HEK293 (cell line): Measurements from ENCODE around the gene KDM4B.

ENCODE experiments used
- CTCF ChIA-PET: fragments of 350-600 bp; formaldehyde crosslinking; extraction: SDS; loops from one replicate; lab custom pipeline; 2021; ENCODE audit warnings: antibody characterized with exemption; lab: Yijun Ruan, JAX
- POLR2A ChIA-PET: fragments of 300-600 bp; formaldehyde crosslinking; extraction: SDS; loops from one replicate; lab custom pipeline; 2020; ENCODE audit warnings: antibody characterized with exemption, inconsistent platforms; lab: Yijun Ruan, JAX
- H3K27ac ChIP-seq: fragments of 200-500 bp; sonication (Bioruptor generic); 2 replicates; pipeline ENCODE4 v1.5.1; 2014; ENCODE audit warnings: low read depth, low read length, control low read depth, inconsistent platforms; ENCODE audit errors: extremely low read depth
- H3K36me3 ChIP-seq, 2 experiments: fragments of 200-500 bp in 1 of 2; sonication (Bioruptor generic) in 1 of 2; 1 replicate in 1 of 2; 2 replicates in 1 of 2; pipeline ENCODE4 v1.5.1; 2014 to 2017; ENCODE audit warnings: inconsistent platforms in 2 of 2, low read length in 2 of 2; ENCODE audit not compliant: control insufficient read depth in 2 of 2, insufficient read depth in 1 of 2
- H3K4me1 ChIP-seq: fragments of 200-500 bp; sonication (Bioruptor generic); 2 replicates; pipeline ENCODE4 v1.5.1; 2014; ENCODE audit warnings: mild to moderate bottlenecking, low read length, inconsistent platforms; ENCODE audit not compliant: control insufficient read depth, insufficient read depth
- H3K4me3 ChIP-seq: 2 replicates; pipeline ENCODE4 v1.5.1; 2011; ENCODE audit warnings: low read depth, mild to moderate bottlenecking, control low read depth, low read length, moderate library complexity
- H3K9me3 ChIP-seq: fragments of 200-500 bp; sonication (Bioruptor generic); 2 replicates; pipeline ENCODE4 v1.5.1; 2014; ENCODE audit warnings: low read depth, low read length, inconsistent platforms; ENCODE audit not compliant: control insufficient read depth, insufficient read depth
- FEZF1 ChIP-seq: fragments of 450-650 bp; formaldehyde crosslinking; IDR thresholded peaks from 2 replicates; pipeline ENCODE4 v1.5.1; 2016; ENCODE audit warnings: missing biosample characterization, missing genetic modification characterization
- GLIS2 ChIP-seq: fragments of 450-650 bp; formaldehyde crosslinking; IDR thresholded peaks from 2 replicates; pipeline ENCODE4 v1.5.1; 2016; ENCODE audit warnings: missing biosample characterization, missing genetic modification characterization
- IKZF3 ChIP-seq: fragments of 450-650 bp; IDR thresholded peaks from 2 replicates; pipeline ENCODE4 v1.5.0; 2018; ENCODE audit warnings: missing biosample characterization, mild to moderate bottlenecking, missing genetic modification characterization, moderate library complexity
- KLF8 ChIP-seq: fragments of 450-650 bp; formaldehyde crosslinking; IDR thresholded peaks from 2 replicates; pipeline ENCODE4 v1.5.1; 2016; ENCODE audit warnings: missing biosample characterization, missing genetic modification characterization
- MYNN ChIP-seq: fragments of 450-650 bp; formaldehyde crosslinking; IDR thresholded peaks from 2 replicates; pipeline ENCODE4 v1.5.1; 2016; ENCODE audit warnings: missing biosample characterization, missing genetic modification characterization, borderline replicate concordance
- MZF1 ChIP-seq: fragments of 450-650 bp; formaldehyde crosslinking; IDR thresholded peaks from 2 replicates; pipeline ENCODE4 v1.5.1; 2017; ENCODE audit warnings: missing biosample characterization, missing genetic modification characterization, borderline replicate concordance
- ZBTB10 ChIP-seq: fragments of 450-650 bp; formaldehyde crosslinking; IDR thresholded peaks from 2 replicates; pipeline ENCODE4 v1.5.1; 2016; ENCODE audit warnings: missing biosample characterization, missing genetic modification characterization
- ZBTB7A ChIP-seq: fragments of 450-650 bp; formaldehyde crosslinking; IDR thresholded peaks from 2 replicates; pipeline ENCODE4 v1.5.1; 2016; ENCODE audit warnings: low read depth, missing biosample characterization, missing genetic modification characterization
- ZIC2 ChIP-seq: fragments of 450-650 bp; formaldehyde crosslinking; IDR thresholded peaks from 2 replicates; pipeline ENCODE4 v1.5.1; 2016; ENCODE audit warnings: missing biosample characterization, missing genetic modification characterization
- ZNF121 ChIP-seq: fragments of 450-650 bp; formaldehyde crosslinking; IDR thresholded peaks from 2 replicates; pipeline ENCODE4 v1.5.1; 2016; ENCODE audit warnings: missing biosample characterization, missing genetic modification characterization
- ZNF146 ChIP-seq: fragments of 450-650 bp; formaldehyde crosslinking; IDR thresholded peaks from 2 replicates; pipeline ENCODE4 v1.5.1; 2016; ENCODE audit warnings: missing biosample characterization, missing genetic modification characterization
- ZNF18 ChIP-seq: fragments of 450-650 bp; formaldehyde crosslinking; IDR thresholded peaks from 2 replicates; pipeline ENCODE4 v1.5.1; 2016; ENCODE audit warnings: missing biosample characterization, missing genetic modification characterization
- ZNF280C ChIP-seq: fragments of 450-650 bp; formaldehyde crosslinking; IDR thresholded peaks from 2 replicates; pipeline ENCODE4 v1.5.1; 2016; ENCODE audit warnings: missing biosample characterization, missing genetic modification characterization
- ZNF426 ChIP-seq: fragments of 450-650 bp; formaldehyde crosslinking; IDR thresholded peaks from 2 replicates; pipeline ENCODE4 v1.5.1; 2017; ENCODE audit warnings: missing biosample characterization, missing genetic modification characterization, mild to moderate bottlenecking, inconsistent platforms, moderate library complexity
- ZNF510 ChIP-seq: fragments of 450-650 bp; formaldehyde crosslinking; IDR thresholded peaks from 2 replicates; pipeline ENCODE4 v1.5.1; 2018; ENCODE audit warnings: mild to moderate bottlenecking, missing genetic modification characterization, missing biosample characterization; ENCODE audit not compliant: insufficient replicate concordance
- ZNF521 ChIP-seq: fragments of 450-650 bp; formaldehyde crosslinking; IDR thresholded peaks from 2 replicates; pipeline ENCODE4 v1.5.1; 2017; ENCODE audit warnings: missing biosample characterization, mild to moderate bottlenecking, missing genetic modification characterization
- ZNF561 ChIP-seq: fragments of 450-650 bp; IDR thresholded peaks from 2 replicates; pipeline ENCODE4 v1.5.1; 2018; ENCODE audit warnings: missing biosample characterization, missing genetic modification characterization, borderline replicate concordance
- ZNF571 ChIP-seq: fragments of 450-650 bp; formaldehyde crosslinking; IDR thresholded peaks from 2 replicates; pipeline ENCODE4 v1.5.0; 2017; ENCODE audit warnings: missing biosample characterization, missing genetic modification characterization
- ZNF585B ChIP-seq: fragments of 450-650 bp; formaldehyde crosslinking; IDR thresholded peaks from 2 replicates; pipeline ENCODE4 v1.5.1; 2016; ENCODE audit warnings: missing biosample characterization, missing genetic modification characterization
- ZNF600 ChIP-seq: fragments of 450-650 bp; formaldehyde crosslinking; IDR thresholded peaks from 2 replicates; pipeline ENCODE4 v1.5.1; 2016; ENCODE audit warnings: missing biosample characterization, missing genetic modification characterization
- ZNF621 ChIP-seq: fragments of 450-650 bp; formaldehyde crosslinking; IDR thresholded peaks from 2 replicates; pipeline ENCODE4 v1.5.1; 2017; ENCODE audit warnings: missing biosample characterization, missing genetic modification characterization
- ZNF623 ChIP-seq: fragments of 450-650 bp; formaldehyde crosslinking; IDR thresholded peaks from 2 replicates; pipeline ENCODE4 v1.5.1; 2016; ENCODE audit warnings: missing biosample characterization, missing genetic modification characterization
- ZNF654 ChIP-seq: fragments of 450-650 bp; formaldehyde crosslinking; IDR thresholded peaks from 2 replicates; pipeline ENCODE4 v1.5.1; 2016; ENCODE audit warnings: low read depth, missing biosample characterization, missing genetic modification characterization
- ZNF768 ChIP-seq: fragments of 450-650 bp; formaldehyde crosslinking; IDR thresholded peaks from 2 replicates; pipeline ENCODE4 v1.5.1; 2018; ENCODE audit warnings: missing biosample characterization, mild to moderate bottlenecking, missing genetic modification characterization
- ZXDB ChIP-seq: fragments of 450-650 bp; formaldehyde crosslinking; IDR thresholded peaks from 2 replicates; pipeline ENCODE4 v1.5.1; 2016; ENCODE audit warnings: missing biosample characterization, missing genetic modification characterization

The KDM4B gene

GRCh38 chr19:5035793-5036697 lies 67.1 kb downstream of the KDM4B start (continued):
- TF ChIP-seq ZBTB10 (tag by site-specific recombination) = no peak
- TF ChIP-seq ZNF18 = no peak
- peak; percentile 52 for TF ChIP-seq GLIS2 (tag by site-specific recombination)
- no peak for TF ChIP-seq ZNF585B (tag by site-specific recombination)
- no peak for TF ChIP-seq ZNF621 (tag by site-specific recombination)
- no peak for TF ChIP-seq MZF1 (tag by site-specific recombination)
- TF ChIP-seq ZNF571 (tag by site-specific recombination) = no peak
- no peak for TF ChIP-seq ZNF280C (tag by site-specific recombination)

GRCh38 chr19:5036698-5037563 lies 68.0 kb downstream of the KDM4B start:
- TF ChIP-seq ZNF146 (tag by site-specific recombination) (no peak), IKZF3 (0 out of 2 replicates have a peak, but pooled peaks have one; percentile 9), ZNF426 (tag by site-specific recombination) (no peak), FEZF1 (tag by site-specific recombination) (peak; percentile 24; the same call in 1 of the 2 replicates), ZIC2 (tag by site-specific recombination) (peak; percentile 29; the same call in 1 of the 2 replicates)
- ChIA-PET POLR2A (interaction anchor here (0.6 to 1.2 kb wide), 2 partner anchors 68 kb away, joined by 3 read pairs; partner anchors contain the start of gene KDM4B), CTCF (interaction anchor here (0.5 to 1.2 kb wide), 6 partner anchors 10 to 229 kb away, joined by 3 read pairs; no protein-coding TSS in a partner anchor)
- Histone ChIP-seq H3K27ac (no peak overlapping the region), H3K36me3 (peaks cover 3 to 53% of the 10 kb centered on the region in 2 experiments; a peak in 2 of 3 replicates), H3K4me3 (no peak overlapping the region), H3K4me1 (no peaks in the 10 kb centered on the region), H3K9me3 (no peaks in the 10 kb centered on the region)

- Histone ChIP-seq H3K27ac (no peak overlapping the region), H3K36me3 (peaks cover 3 to 52% of the 10 kb centered on the region in 2 experiments; a peak in 2 of 3 replicates), H3K4me3 (no peak overlapping the region), H3K9me3 (no peaks in the 10 kb centered on the region), H3K4me1 (no peaks in the 10 kb centered on the region)
- POLR2A ChIA-PET = interaction anchor here (1.2 kb wide), 1 partner anchor 69 kb away, joined by 3 read pairs; the partner anchor contains the start of gene KDM4B
- CTCF ChIA-PET = interaction anchor here (0.6 to 1.8 kb wide), 4 partner anchors 9 to 229 kb away, joined by 3 to 4 read pairs (median 3); no protein-coding TSS in a partner anchor
- TF ChIP-seq MYNN (tag by site-specific recombination) (no peak), ZBTB7A (tag by site-specific recombination) (no peak), ZXDB (tag by site-specific recombination) (no peak), KLF8 (tag by site-specific recombination) (no peak), ZNF561 (tag by site-specific recombination) (no peak), ZNF600 (tag by site-specific recombination) (peak; percentile 59), ZNF768 (tag by site-specific recombination) (no peak), ZNF510 (no peak), ZNF654 (no peak), ZNF623 (tag by site-specific recombination) (no peak), ZNF521 (tag by site-specific recombination) (no peak), ZNF121 (tag by site-specific recombination) (no peak)
Measured at GRCh38 chr19:5037936-5038335, 69.0 kb downstream of the KDM4B start.
